Measurements from ENCODE around the gene C1orf105. TPM values are rescaled to one million over a fixed set of nuclear protein-coding genes. Genes with fewer than 3 reads are reported as not detected.
"Not testable (repeated sequence)": the region's sequence is repeated elsewhere in the genome, so short reads cannot be mapped to it uniquely, and the experiment has no call there.

The C1orf105 gene
- total RNA-seq, 1 experiment from 2014 or later = not detected

- DNase-seq (ENCODE audit: low read depth) = no peak
Measured at GRCh38 chr1:172486805-172487454, 66.4 kb downstream of the C1orf105 start.

- peak; percentile 52 for DNase-seq (ENCODE audit: low read depth)
Measured at GRCh38 chr1:172487550-172487949, 67.1 kb downstream of the C1orf105 start.

GRCh38 chr1:172488393-172488792 lies 67.9 kb downstream of the C1orf105 start:
- no peak for DNase-seq (ENCODE audit: low read depth)

GRCh38 chr1:172489847-172490246 lies 69.4 kb downstream of the C1orf105 start:
- no peak for DNase-seq (ENCODE audit: low read depth)

- no peak for DNase-seq (ENCODE audit: low read depth)
Measured at GRCh38 chr1:172492421-172492820, 71.9 kb downstream of the C1orf105 start.

GRCh38 chr1:172494166-172494565 lies 73.7 kb downstream of the C1orf105 start:
- no peak for DNase-seq (ENCODE audit: low read depth)

GRCh38 chr1:172496127-172496526 lies 75.6 kb downstream of the C1orf105 start:
- DNase-seq (ENCODE audit: low read depth) = not testable (repeated sequence)

GRCh38 chr1:172496678-172497077 lies 76.2 kb downstream of the C1orf105 start:
- DNase-seq (ENCODE audit: low read depth) = no peak

- DNase-seq (ENCODE audit: low read depth) = no peak
Measured at GRCh38 chr1:172497230-172497629, 76.7 kb downstream of the C1orf105 start.

GRCh38 chr1:172498857-172499256 lies 78.4 kb downstream of the C1orf105 start:
- DNase-seq (ENCODE audit: low read depth) = no peak

GRCh38 chr1:172499636-172500141 lies 79.2 kb downstream of the C1orf105 start:
- peak; percentile 65 for DNase-seq (ENCODE audit: low read depth)

GRCh38 chr1:172500207-172500606 lies 79.7 kb downstream of the C1orf105 start:
- no peak for DNase-seq (ENCODE audit: low read depth)

- DNase-seq (ENCODE audit: low read depth) = no peak
Measured at GRCh38 chr1:172507741-172508140, 87.3 kb downstream of the C1orf105 start.

- DNase-seq (ENCODE audit: low read depth) = no peak
Measured at GRCh38 chr1:172510479-172510878, 90.0 kb downstream of the C1orf105 start.

GRCh38 chr1:172512591-172512990 lies 92.1 kb downstream of the C1orf105 start:
- no peak for DNase-seq (ENCODE audit: low read depth)

- DNase-seq (ENCODE audit: low read depth) = no peak
Measured at GRCh38 chr1:172513479-172513878, 93.0 kb downstream of the C1orf105 start.

- DNase-seq (ENCODE audit: low read depth) = no peak
Measured at GRCh38 chr1:172514108-172514507, 93.6 kb downstream of the C1orf105 start.

- DNase-seq (ENCODE audit: low read depth) = no peak
Measured at GRCh38 chr1:172515436-172515835, 95.0 kb downstream of the C1orf105 start.

- no peak for DNase-seq (ENCODE audit: low read depth)
Measured at GRCh38 chr1:172515927-172516326, 95.4 kb downstream of the C1orf105 start.

- no peak for DNase-seq (ENCODE audit: low read depth)
Measured at GRCh38 chr1:172517081-172517480, 96.6 kb downstream of the C1orf105 start.

GRCh38 chr1:172517545-172517944 lies 97.1 kb downstream of the C1orf105 start:
- no peak for DNase-seq (ENCODE audit: low read depth)

Measured in HT1080 (cell line).